OCI-LY3 (cell line): ENCODE data around the gene CDH15.
"Not testable (repeated sequence)": the region's sequence is repeated elsewhere in the genome, so short reads cannot be mapped to it uniquely, and the experiment has no call there.

Source experiments
- H2AFZ ChIP-seq: fragments of 200-600, 300-600 bp; shearing (Covaris generic); 2 replicates; pipeline ENCODE4 v1.6.0; 2014; ENCODE audit warnings: antibody characterized with exemption, low read depth, low read length
- H3K27ac ChIP-seq: fragments of 200-600, 300-600 bp; sonication (generic); 2 replicates; pipeline ENCODE4 v1.5.1; 2014; ENCODE audit warnings: mild to moderate bottlenecking, low read length, moderate library complexity, mixed read lengths
- H3K27me3 ChIP-seq: fragments of 200-600, 300-600 bp; sonication (generic); 2 replicates; pipeline ENCODE4 v1.6.1; 2014; ENCODE audit warnings: low read depth, low read length, mixed read lengths
- H3K36me3 ChIP-seq: fragments of 200-600, 300-600 bp; sonication (generic); replicated peaks from 2 replicates; pipeline ENCODE3; 2014; ENCODE audit warnings: low read depth, low read length, mixed read lengths
- H3K4me1 ChIP-seq: fragments of 300-600, 200-600 bp; sonication (generic); 2 replicates; pipeline ENCODE4 v1.6.1; 2014; ENCODE audit warnings: low read length, mixed read lengths
- H3K4me2 ChIP-seq: fragments of 200-600, 300-600 bp; sonication (generic); 2 replicates; pipeline ENCODE4 v1.6.1; 2014; ENCODE audit warnings: low read length, mixed read lengths
- H3K4me3 ChIP-seq: fragments of 300-600, 200-600 bp; sonication (generic); 2 replicates; pipeline ENCODE4 v1.5.1; 2014; ENCODE audit warnings: antibody characterized with exemption, mild to moderate bottlenecking, low read length, moderate library complexity
- H3K79me2 ChIP-seq: fragments of 300-600, 200-600 bp; shearing (Covaris generic); 2 replicates; pipeline ENCODE4 v1.6.1; 2014; ENCODE audit warnings: mild to moderate bottlenecking, low read length, mixed read lengths
- H3K9ac ChIP-seq: fragments of 300-600, 200-600 bp; shearing (Covaris generic); 2 replicates; pipeline ENCODE4 v1.6.0; 2014; ENCODE audit warnings: mild to moderate bottlenecking, low read length, moderate library complexity
- H3K9me3 ChIP-seq: fragments of 200-600, 300-600 bp; shearing (Covaris generic); 2 replicates; pipeline ENCODE4 v1.6.1; 2014; ENCODE audit warnings: low read length, mixed read lengths; ENCODE audit not compliant: insufficient read depth
- H4K20me1 ChIP-seq: fragments of 200-600, 300-600 bp; sonication (generic); 2 replicates; pipeline ENCODE4 v1.6.1; 2016; ENCODE audit warnings: low read length, mixed read lengths; ENCODE audit not compliant: insufficient read depth
- CTCF ChIP-seq: fragments of 200-600, 300-600 bp; sonication (generic); IDR thresholded peaks from 2 replicates; pipeline ENCODE4 v1.5.1; 2014; ENCODE audit warnings: antibody characterized with exemption, low read length, low read depth
- EZH2phosphoT487 ChIP-seq: fragments of 200-600 bp; shearing (Covaris generic); IDR thresholded peaks from 2 replicates; pipeline ENCODE4 v1.6.1; 2018; ENCODE audit warnings: antibody characterized with exemption, mixed run types, low read depth

CDH15 gene

GRCh38 chr16:89242795-89243200 is 71.2 kb downstream of the CDH15 start:
- Histone ChIP-seq H3K9ac (no peak overlapping the region), H3K36me3 (no peaks in the 10 kb centered on the region), H3K79me2 (peaks cover 7% of the 10 kb centered on the region), H3K4me1 (no peaks in the 10 kb centered on the region), H3K4me3 (no peak overlapping the region), H4K20me1 (no peaks in the 10 kb centered on the region), H3K27ac (no peak overlapping the region), H3K9me3 (no peaks in the 10 kb centered on the region), H2AFZ (no peak overlapping the region), H3K27me3 (no peaks in the 10 kb centered on the region), H3K4me2 (no peak overlapping the region)
- TF ChIP-seq EZH2phosphoT487 (no peak), CTCF (no peak)

- Histone ChIP-seq H3K27ac (no peak overlapping the region), H3K4me1 (no peaks in the 10 kb centered on the region), H3K4me3 (no peak overlapping the region), H3K4me2 (no peak overlapping the region), H3K9ac (no peak overlapping the region), H3K36me3 (no peaks in the 10 kb centered on the region), H3K79me2 (peaks cover 7% of the 10 kb centered on the region), H3K27me3 (no peaks in the 10 kb centered on the region), H3K9me3 (no peaks in the 10 kb centered on the region), H2AFZ (no peak overlapping the region), H4K20me1 (no peaks in the 10 kb centered on the region)
- TF ChIP-seq CTCF, result no peak
- no peak for TF ChIP-seq EZH2phosphoT487
Measured at GRCh38 chr16:89243664-89244063, 72.1 kb downstream of the CDH15 start.

GRCh38 chr16:89244264-89244663 is 72.7 kb downstream of the CDH15 start:
- H3K4me1 ChIP-seq, H4K20me1 ChIP-seq, H3K4me3 ChIP-seq, H3K36me3 ChIP-seq, H3K27me3 ChIP-seq, H3K79me2 ChIP-seq, H2AFZ ChIP-seq, H3K9me3 ChIP-seq, H3K4me2 ChIP-seq, H3K9ac ChIP-seq, H3K27ac ChIP-seq: not testable (repeated sequence)

- H3K9me3 ChIP-seq, result no peaks in the 10 kb centered on the region
- no peak overlapping the region for H3K9ac ChIP-seq
- H4K20me1 ChIP-seq, result no peaks in the 10 kb centered on the region
- H3K27ac ChIP-seq, result no peak overlapping the region
- TF ChIP-seq EZH2phosphoT487 (no peak), CTCF (no peak)
- no peak overlapping the region for H2AFZ ChIP-seq
- H3K79me2 ChIP-seq, result peaks cover 7% of the 10 kb centered on the region
- H3K36me3 ChIP-seq, result no peaks in the 10 kb centered on the region
- no peaks in the 10 kb centered on the region for H3K27me3 ChIP-seq
- H3K4me1 ChIP-seq, result no peaks in the 10 kb centered on the region
- H3K4me3 ChIP-seq, result no peak overlapping the region
- H3K4me2 ChIP-seq, result no peak overlapping the region
Measured at GRCh38 chr16:89244754-89245153, 73.2 kb downstream of the CDH15 start.
